Smooth muscle cell (in vitro differentiated cells): ENCODE results near the gene AP1S2. TPM values are rescaled to one million over a fixed set of nuclear protein-coding genes. Genes with fewer than 3 reads are reported as not detected.

Experiments
- DNase-seq: peaks from one replicate; lab custom pipeline; 2025; ENCODE audit not compliant: unreplicated experiment; lab: John Stamatoyannopoulos, UW
- H2AFZ ChIP-seq: fragments of 200-600 bp; sonication (generic); 2 replicates; pipeline ENCODE4 v1.6.0; 2016; ENCODE audit warnings: antibody characterized with exemption, low read depth, mild to moderate bottlenecking
- H3F3A ChIP-seq: fragments of 200-600 bp; sonication (generic); 2 replicates; pipeline ENCODE4 v1.6.0; 2017; ENCODE audit warnings: antibody characterized with exemption, low read depth
- H3K27ac ChIP-seq: fragments of 200-600 bp; sonication (generic); 2 replicates; pipeline ENCODE4 v1.5.1; 2016; ENCODE audit warnings: low read depth, mild to moderate bottlenecking
- H3K27me3 ChIP-seq: fragments of 200-600 bp; sonication (generic); 2 replicates; pipeline ENCODE4 v1.6.1; 2016; ENCODE audit warnings: low read depth, mild to moderate bottlenecking
- H3K36me3 ChIP-seq: fragments of 200-600 bp; sonication (generic); 2 replicates; pipeline ENCODE4 v1.5.1; 2016; ENCODE audit warnings: low read depth
- H3K4me1 ChIP-seq: fragments of 200-600 bp; sonication (generic); 2 replicates; pipeline ENCODE4 v1.5.1; 2016; ENCODE audit warnings: low read depth
- H3K4me2 ChIP-seq: fragments of 200-600 bp; sonication (generic); 2 replicates; pipeline ENCODE4 v1.6.0; 2016; ENCODE audit warnings: mild to moderate bottlenecking
- H3K4me3 ChIP-seq: fragments of 200-600 bp; sonication (generic); 2 replicates; pipeline ENCODE4 v1.5.1; 2016; ENCODE audit warnings: mild to moderate bottlenecking
- H3K79me2 ChIP-seq: fragments of 200-600 bp; sonication (generic); 2 replicates; pipeline ENCODE4 v1.6.0; 2016; ENCODE audit warnings: low read depth, mild to moderate bottlenecking
- H3K9ac ChIP-seq: fragments of 200-600 bp; sonication (generic); 2 replicates; pipeline ENCODE4 v1.6.0; 2016; ENCODE audit warnings: low read depth
- H3K9me3 ChIP-seq: fragments of 200-600 bp; sonication (generic); replicated peaks from 2 replicates; pipeline ENCODE4 v1.5.1; 2016; ENCODE audit warnings: low read depth
- H4K20me1 ChIP-seq: fragments of 200-600 bp; sonication (generic); 2 replicates; pipeline ENCODE4 v1.6.0; 2016; ENCODE audit warnings: low read depth
- WGBS: methylation state at CpG from one replicate; pipeline ENCODE4 v1.1.7; 2016; ENCODE audit warnings: low lambda C conversion rate; 5-methylcytosine and 5-hydroxymethylcytosine counted together
- polyA plus RNA-seq: library from polyadenylated mRNA; unstranded; fragments of >200 nt; fragmentation: Nextera tagmentation; extraction: Ambion mirVana; gene quantifications from 2 replicates; pipeline ENCODE4 v1.2.1, GENCODE V29; 2016
- total RNA-seq: library from RNA; depleted of rRNA; stranded (reverse); fragments of >200 nt; gene quantifications from 2 replicates; pipeline ENCODE4 v1.2.3, GENCODE V29; 2014
- TF ChIP-seq, protein P1 (sequence below): fragments of 200-600 bp; sonication (generic); IDR thresholded peaks from 2 replicates; pipeline ENCODE4 v1.5.1; 2017; ENCODE audit warnings: borderline replicate concordance, mild to moderate bottlenecking, antibody characterized with exemption; ENCODE audit not compliant: insufficient read depth, poor library complexity, severe bottlenecking

Gene AP1S2
- total and polyA plus RNA-seq, 2 experiments from 2014 or later: 120 to 162 TPM

DNA sequence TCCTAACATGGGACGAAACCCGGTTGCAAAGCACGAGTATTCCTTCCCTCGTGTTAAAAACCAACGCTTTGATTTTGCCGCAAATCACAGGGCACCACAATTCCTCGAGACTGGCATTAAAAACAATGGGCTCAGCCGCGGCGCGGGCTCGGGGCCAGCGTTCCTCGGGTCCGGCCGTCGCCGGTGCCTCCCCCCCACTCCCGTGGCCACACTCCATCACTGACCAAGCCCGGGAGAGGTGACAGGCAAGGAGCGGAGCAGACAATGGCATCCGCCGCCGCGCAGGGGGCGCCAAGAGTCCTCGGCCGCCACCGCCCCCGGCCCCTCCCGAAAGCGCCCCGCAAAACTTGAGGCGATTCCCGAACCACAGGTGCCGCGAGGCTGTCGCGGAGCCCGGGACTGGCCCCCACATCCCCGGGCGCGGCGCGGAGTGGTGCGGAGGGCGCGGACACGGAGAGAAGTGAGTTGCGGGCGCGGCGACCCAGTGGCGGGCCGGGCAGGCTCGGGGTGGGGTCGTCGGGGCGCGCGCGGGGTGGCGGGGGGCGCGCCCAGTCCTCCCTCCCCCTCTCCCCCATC, 445 bp downstream of the AP1S2 start:
- H3K79me2 ChIP-seq: peaks cover 51% of the 10 kb centered on the region
- H3K27me3 ChIP-seq: no peaks in the 10 kb centered on the region
- H3K27ac ChIP-seq: peak overlapping the region; percentile 53
- H3F3A ChIP-seq: peaks cover 6% of the 10 kb centered on the region
- H4K20me1 ChIP-seq: peaks cover 22% of the 10 kb centered on the region
- no peaks in the 10 kb centered on the region for H3K36me3 ChIP-seq
- TF ChIP-seq, protein P1, sequence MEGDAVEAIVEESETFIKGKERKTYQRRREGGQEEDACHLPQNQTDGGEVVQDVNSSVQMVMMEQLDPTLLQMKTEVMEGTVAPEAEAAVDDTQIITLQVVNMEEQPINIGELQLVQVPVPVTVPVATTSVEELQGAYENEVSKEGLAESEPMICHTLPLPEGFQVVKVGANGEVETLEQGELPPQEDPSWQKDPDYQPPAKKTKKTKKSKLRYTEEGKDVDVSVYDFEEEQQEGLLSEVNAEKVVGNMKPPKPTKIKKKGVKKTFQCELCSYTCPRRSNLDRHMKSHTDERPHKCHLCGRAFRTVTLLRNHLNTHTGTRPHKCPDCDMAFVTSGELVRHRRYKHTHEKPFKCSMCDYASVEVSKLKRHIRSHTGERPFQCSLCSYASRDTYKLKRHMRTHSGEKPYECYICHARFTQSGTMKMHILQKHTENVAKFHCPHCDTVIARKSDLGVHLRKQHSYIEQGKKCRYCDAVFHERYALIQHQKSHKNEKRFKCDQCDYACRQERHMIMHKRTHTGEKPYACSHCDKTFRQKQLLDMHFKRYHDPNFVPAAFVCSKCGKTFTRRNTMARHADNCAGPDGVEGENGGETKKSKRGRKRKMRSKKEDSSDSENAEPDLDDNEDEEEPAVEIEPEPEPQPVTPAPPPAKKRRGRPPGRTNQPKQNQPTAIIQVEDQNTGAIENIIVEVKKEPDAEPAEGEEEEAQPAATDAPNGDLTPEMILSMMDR: peak; percentile 38
- H3K4me2 ChIP-seq: peak overlapping the region; percentile 89
- under 1% methylated on average over 42 of the region's 65 CpGs for WGBS
- peak overlapping the region; percentile 74 for H3K4me3 ChIP-seq
- no peaks in the 10 kb centered on the region for H3K9me3 ChIP-seq
- peaks cover 39% of the 10 kb centered on the region for H3K4me1 ChIP-seq
- DNase-seq: peak; percentile 37
- H2AFZ ChIP-seq: peak overlapping the region; percentile 50
- H3K9ac ChIP-seq: peak overlapping the region; percentile 72

DNA sequence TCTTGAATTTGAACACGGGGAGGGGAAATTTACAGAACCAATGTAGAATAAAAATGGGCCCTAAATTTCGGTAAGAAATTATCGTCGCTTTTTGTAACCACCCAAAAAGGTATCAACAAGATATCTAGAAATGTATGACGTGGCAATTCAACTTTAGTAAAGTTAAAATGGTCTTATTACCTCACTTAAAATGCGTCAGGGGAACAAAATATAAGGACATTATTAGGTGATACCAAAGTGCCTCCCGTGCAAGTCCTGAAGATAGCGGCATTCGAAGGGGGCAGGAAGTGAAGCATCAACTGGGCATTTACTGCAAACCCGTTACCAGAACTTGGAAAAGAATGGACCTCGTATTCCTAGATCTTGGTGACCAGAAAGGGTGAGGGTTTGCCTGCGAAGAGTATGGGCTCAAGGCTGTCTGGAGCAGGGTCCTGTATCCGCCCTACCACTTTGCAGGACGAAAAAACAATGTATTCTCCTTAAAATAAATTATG, 980 bp downstream of the AP1S2 start:
- peak overlapping the region; percentile 89 for H3K4me2 ChIP-seq
- H3K27me3 ChIP-seq: no peaks in the 10 kb centered on the region
- H3K9me3 ChIP-seq: no peaks in the 10 kb centered on the region
- WGBS: 1% methylated on average over 14 of the region's 14 CpGs
- peak overlapping the region; percentile 74 for H3K4me3 ChIP-seq
- H3F3A ChIP-seq: peaks cover 6% of the 10 kb centered on the region
- peak overlapping the region; percentile 50 for H2AFZ ChIP-seq
- H3K9ac ChIP-seq: peak overlapping the region; percentile 72
- H3K79me2 ChIP-seq: peaks cover 56% of the 10 kb centered on the region
- H3K4me1 ChIP-seq: peaks cover 45% of the 10 kb centered on the region
- no peaks in the 10 kb centered on the region for H3K36me3 ChIP-seq
- H3K27ac ChIP-seq: peak overlapping the region; percentile 53
- peaks cover 25% of the 10 kb centered on the region for H4K20me1 ChIP-seq
- TF ChIP-seq, protein P1: no peak
- no peak for DNase-seq

DNA sequence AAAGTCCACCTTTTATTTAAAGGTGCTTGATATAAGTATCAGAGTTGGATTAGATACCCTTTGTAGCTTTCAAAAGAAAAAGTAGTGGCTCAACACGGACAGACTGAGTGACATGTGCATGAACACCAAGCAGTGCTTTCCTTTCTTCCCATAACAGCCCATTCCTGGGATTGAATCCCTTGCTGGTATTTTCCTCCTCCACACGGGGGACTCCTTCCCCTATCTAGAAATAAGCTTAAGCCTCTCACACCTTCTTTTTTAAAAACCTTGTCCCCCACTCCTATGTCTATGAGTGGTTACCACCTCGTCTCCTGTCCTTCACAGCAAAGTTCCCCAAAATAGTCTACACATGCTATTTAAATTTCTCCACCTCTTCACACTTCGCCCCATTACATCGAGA, 5.1 kb downstream of the AP1S2 start:
- Histone ChIP-seq H3K79me2 (peaks cover 97% of the 10 kb centered on the region), H4K20me1 (peaks cover 48% of the 10 kb centered on the region), H2AFZ (no peak overlapping the region), H3K9me3 (no peaks in the 10 kb centered on the region), H3K9ac (no peak overlapping the region), H3K4me1 (peaks cover 47% of the 10 kb centered on the region), H3K36me3 (peaks cover 13% of the 10 kb centered on the region), H3F3A (no peaks in the 10 kb centered on the region), H3K27me3 (no peaks in the 10 kb centered on the region), H3K4me3 (no peak overlapping the region), H3K4me2 (no peak overlapping the region), H3K27ac (no peak overlapping the region)
- TF ChIP-seq, protein P1: peak; percentile 19
- no peak for DNase-seq
- 59% methylated on average over 5 of the region's 5 CpGs for WGBS

DNA sequence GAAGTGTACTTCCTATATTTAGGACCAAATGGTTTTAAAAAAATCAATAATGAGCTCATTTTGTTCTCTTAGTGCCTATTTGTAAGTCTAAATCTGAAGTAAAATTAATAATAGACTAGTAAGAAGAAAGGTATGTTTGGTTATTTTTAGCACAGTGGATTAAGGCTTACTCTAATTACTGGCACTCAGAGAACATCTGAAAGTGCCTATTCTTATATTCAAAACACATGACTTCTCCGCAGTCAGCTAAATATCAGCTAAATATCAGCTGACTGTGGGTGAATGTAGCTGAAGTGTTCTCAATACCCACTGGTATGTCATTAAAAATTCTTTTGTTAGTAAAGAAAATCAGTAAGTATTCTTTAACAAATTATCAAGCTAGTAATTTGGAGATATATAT, 6.0 kb downstream of the AP1S2 start:
- peak overlapping the region; percentile 12 for H3K27ac ChIP-seq
- peaks cover 99% of the 10 kb centered on the region for H3K79me2 ChIP-seq
- no peaks in the 10 kb centered on the region for H3K9me3 ChIP-seq
- peak overlapping the region; percentile 37 for H3K4me2 ChIP-seq
- no peak overlapping the region for H3K4me3 ChIP-seq
- 59% methylated on average over 1 of the region's 1 CpG for WGBS
- H3K4me1 ChIP-seq: peaks cover 47% of the 10 kb centered on the region
- H3K36me3 ChIP-seq: peaks cover 23% of the 10 kb centered on the region
- no peaks in the 10 kb centered on the region for H3F3A ChIP-seq
- H3K27me3 ChIP-seq: no peaks in the 10 kb centered on the region
- DNase-seq: no peak
- peaks cover 48% of the 10 kb centered on the region for H4K20me1 ChIP-seq
- no peak overlapping the region for H3K9ac ChIP-seq
- H2AFZ ChIP-seq: no peak overlapping the region
- TF ChIP-seq, protein P1: no peak
